BJ (cell line): ENCODE measurements around the gene MTERF2. TPM values are rescaled to one million over a fixed set of nuclear protein-coding genes. Genes with fewer than 3 reads are reported as not detected.

Source experiments
- CTCF ChIA-PET: fragments of 350-600 bp; formaldehyde crosslinking; extraction: SDS; loops from one replicate; lab custom pipeline; 2021; ENCODE audit warnings: antibody characterized with exemption, inconsistent platforms; lab: Yijun Ruan, JAX
- POLR2A ChIA-PET: fragments of 300-600 bp; sonication (Branson Sonifier 250); formaldehyde crosslinking; extraction: SDS; loops from one replicate; lab custom pipeline; 2021; ENCODE audit warnings: antibody characterized with exemption; lab: Charles Lee
- DNase-seq: peaks from one replicate; pipeline ENCODE4 v3.0.0-alpha.2; 2011; ENCODE audit warnings: low read depth
- H3K27me3 ChIP-seq: 2 replicates; pipeline ENCODE4 v1.6.0; 2011; ENCODE audit warnings: low read length; ENCODE audit not compliant: control insufficient read depth, insufficient read depth
- H3K36me3 ChIP-seq: 2 replicates; pipeline ENCODE4 v1.5.1; 2011; ENCODE audit warnings: low read length; ENCODE audit not compliant: control insufficient read depth, insufficient read depth
- H3K4me3 ChIP-seq: 2 replicates; pipeline ENCODE4 v1.5.1; 2011; ENCODE audit warnings: low read depth, mild to moderate bottlenecking, control low read depth, low read length
- CTCF ChIP-seq: IDR thresholded peaks from 2 replicates; pipeline ENCODE4 v1.5.1; 2011; ENCODE audit warnings: low read depth, mild to moderate bottlenecking, control low read depth, inconsistent platforms, low read length, moderate library complexity; ENCODE audit not compliant: insufficient read depth
- polyA plus RNA-seq: library from polyadenylated mRNA; depleted of rRNA; stranded (reverse); fragments of >200 nt; gene quantifications from 2 replicates; pipeline ENCODE4 v1.2.3, GENCODE V29; 2011

The MTERF2 gene
- polyA plus RNA-seq, 1 experiment: 3.2 TPM

- TF ChIP-seq CTCF: no peak
- DNase-seq: no peak
- CTCF ChIA-PET: no interaction called here
- POLR2A ChIA-PET: no interaction called here
- Histone ChIP-seq H3K36me3 (peaks cover 3% of the 10 kb centered on the region), H3K4me3 (no peak overlapping the region), H3K27me3 (no peaks in the 10 kb centered on the region)
Observed at GRCh38 chr12:106964526-106964925, 22.4 kb downstream of the MTERF2 start.

GRCh38 chr12:106962286-106962685, 24.7 kb downstream of the MTERF2 start:
- POLR2A ChIA-PET: no interaction called here
- Histone ChIP-seq H3K4me3 (no peak overlapping the region), H3K36me3 (peaks cover 3% of the 10 kb centered on the region)

GRCh38 chr12:106960443-106960842, 26.5 kb downstream of the MTERF2 start:
- CTCF ChIA-PET: interaction anchor here (0.6 to 1.5 kb wide), 3 partner anchors 14 to 1732 kb away, joined by 3 to 4 read pairs (median 3); no protein-coding TSS in a partner anchor

More at GRCh38 chr12:106962286-106962685, 24.7 kb downstream of the MTERF2 start:
- no peak for DNase-seq
- CTCF ChIA-PET: interaction anchor here (0.6 to 1.4 kb wide), 2 partner anchors 16 to 579 kb away, joined by 3 to 4 read pairs; no protein-coding TSS in a partner anchor
- TF ChIP-seq CTCF: no peak
- H3K27me3 ChIP-seq: no peaks in the 10 kb centered on the region

GRCh38 chr12:106957583-106957982, 29.4 kb downstream of the MTERF2 start:
- TF ChIP-seq CTCF: no peak
- Histone ChIP-seq H3K27me3 (no peaks in the 10 kb centered on the region), H3K4me3 (peak overlapping the region; percentile 59), H3K36me3 (no peaks in the 10 kb centered on the region)
- ChIA-PET POLR2A (interaction anchor here (0.6 kb wide), 1 partner anchor 30 kb away, joined by 4 read pairs; the partner anchor contains the start of gene MTERF2), CTCF (interaction anchor here (1.1 to 1.2 kb wide), 2 partner anchors 12 to 135 kb away, joined by 3 to 5 read pairs; no protein-coding TSS in a partner anchor)
- DNase-seq: no peak

More at GRCh38 chr12:106960443-106960842, 26.5 kb downstream of the MTERF2 start:
- Histone ChIP-seq H3K27me3 (no peaks in the 10 kb centered on the region), H3K36me3 (peaks cover 3% of the 10 kb centered on the region), H3K4me3 (no peak overlapping the region)
- TF ChIP-seq CTCF: no peak
- POLR2A ChIA-PET: interaction anchor here (0.7 kb wide), 2 partner anchors 760 to 794 kb away, joined by 3 to 9 read pairs; no protein-coding TSS in a partner anchor
- DNase-seq: no peak

GRCh38 chr12:106956048-106956578, 30.8 kb downstream of the MTERF2 start:
- no peaks in the 10 kb centered on the region for H3K27me3 ChIP-seq
- no peak for DNase-seq
- peak overlapping the region; percentile 59 for H3K4me3 ChIP-seq
- TF ChIP-seq CTCF: peak; percentile 24; the same call in 1 of the 2 replicates
- POLR2A ChIA-PET: interaction anchor here (0.6 to 1.4 kb wide), 4 partner anchors 26 to 181 kb away, joined by 3 to 7 read pairs (median 4); partner anchors contain the start of genes MTERF2 and RIC8B
- H3K36me3 ChIP-seq: no peaks in the 10 kb centered on the region
- CTCF ChIA-PET: interaction anchor here (1.6 kb wide), 2 partner anchors 149 to 176 kb away, joined by 3 read pairs; no protein-coding TSS in a partner anchor
